ENCODE results near the gene WDR38. TPM values are rescaled to one million over a fixed set of nuclear protein-coding genes. Genes with fewer than 3 reads are reported as not detected.

Gene WDR38
- total and polyA plus RNA-seq, 2 of the 13 experiments (the other 11 are each of a cell fraction or from before 2014, with no cell fraction given): not detected

GRCh38 chr9:124841075-124841821, 12.0 kb upstream of the WDR38 start:
- Histone ChIP-seq H4K20me1 (ENCODE audit: insufficient read depth, low read length) (no peaks in the 10 kb centered on the region), H3K9ac (ENCODE audit: insufficient read depth, low read depth, low read length) (no peak overlapping the region), H3K4me1 (ENCODE audit: insufficient read depth, low read length) (peaks cover 39% of the 10 kb centered on the region), H3K27me3 (ENCODE audit: control insufficient read depth in 1 of 2, insufficient read depth in 2 of 2, low read length in 2 of 2) (no peaks in the 10 kb centered on the region; a peak in 1 of 5 replicates), H3K27ac (ENCODE audit: extremely low read length, insufficient read depth, low read length) (no peak overlapping the region), H3K79me2 (ENCODE audit: insufficient read depth, low read length) (no peaks in the 10 kb centered on the region), H2AFZ (ENCODE audit: low read length) (no peak overlapping the region), H3K9me3 (ENCODE audit: low read length) (no peaks in the 10 kb centered on the region), H3K4me3 (replicated peaks in 1 of 3; ENCODE audit: insufficient read depth in 1 of 3, low read depth in 2 of 3, low read length in 3 of 3) (peak overlapping the region in 1 of 3 experiments; percentile 60; a peak in 1 of 6 replicates), H3K36me3 (replicated peaks in 1 of 2; ENCODE audit: control insufficient read depth in 1 of 2, insufficient read depth in 2 of 2, low read length in 2 of 2) (no peaks in the 10 kb centered on the region), H3K4me2 (ENCODE audit: low read depth, low read length) (peak overlapping the region; percentile 70; the same call in 1 of the 2 replicates)
- intact Hi-C loops (cut with micrococcal nuclease; ENCODE audit: unreplicated experiment) (no loop called here), in situ Hi-C loops (cut with HindIII; ENCODE audit: extremely low pct_ligation_motif_present, low pct_unique_long_range_greater_than_20kb) (loop anchor here (10.0 kb wide), 1 partner anchor 46 kb away; no protein-coding TSS in a partner anchor)
- ChIA-PET POLR2A (interaction anchor here (0.9 to 2.0 kb wide), 3 partner anchors 10 to 21 kb away, joined by 3 to 5 read pairs (median 4); partner anchors contain the start of genes ARPC5L and RPL35), CTCF (ENCODE audit: low intra/inter-chr PET ratio, low total read pairs) (interaction anchor here (1.2 to 2.8 kb wide), 4 partner anchors 8 to 69 kb away, joined by 3 to 16 read pairs (median 10); partner anchors contain the start of gene WDR38)
- 32% methylated on average over 13 of the region's 14 CpGs for WGBS (ENCODE audit: low lambda C conversion rate)
- FAIRE-seq (no peak), DNase-seq (ENCODE audit: low spot score) (no peak), ATAC-seq (no peak)
- TF ChIP-seq, protein P1, sequence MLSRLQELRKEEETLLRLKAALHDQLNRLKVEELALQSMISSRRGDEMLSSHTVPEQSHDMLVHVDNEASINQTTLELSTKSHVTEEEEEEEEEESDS (CRISPR knock-in tag; IDR thresholded peaks at IDR 0.05; ENCODE audit: borderline replicate concordance): no peak
- TF ChIP-seq ZNF572 (CRISPR knock-in tag; IDR thresholded peaks at IDR 0.05) (no peak), ZNF660 (CRISPR knock-in tag; IDR thresholded peaks at IDR 0.05; ENCODE audit: borderline replicate concordance, low read depth) (no peak), SMAD1 (CRISPR knock-in tag; IDR thresholded peaks at IDR 0.05; ENCODE audit: borderline replicate concordance, low read depth) (no peak)
- TF ChIP-seq, protein P2, sequence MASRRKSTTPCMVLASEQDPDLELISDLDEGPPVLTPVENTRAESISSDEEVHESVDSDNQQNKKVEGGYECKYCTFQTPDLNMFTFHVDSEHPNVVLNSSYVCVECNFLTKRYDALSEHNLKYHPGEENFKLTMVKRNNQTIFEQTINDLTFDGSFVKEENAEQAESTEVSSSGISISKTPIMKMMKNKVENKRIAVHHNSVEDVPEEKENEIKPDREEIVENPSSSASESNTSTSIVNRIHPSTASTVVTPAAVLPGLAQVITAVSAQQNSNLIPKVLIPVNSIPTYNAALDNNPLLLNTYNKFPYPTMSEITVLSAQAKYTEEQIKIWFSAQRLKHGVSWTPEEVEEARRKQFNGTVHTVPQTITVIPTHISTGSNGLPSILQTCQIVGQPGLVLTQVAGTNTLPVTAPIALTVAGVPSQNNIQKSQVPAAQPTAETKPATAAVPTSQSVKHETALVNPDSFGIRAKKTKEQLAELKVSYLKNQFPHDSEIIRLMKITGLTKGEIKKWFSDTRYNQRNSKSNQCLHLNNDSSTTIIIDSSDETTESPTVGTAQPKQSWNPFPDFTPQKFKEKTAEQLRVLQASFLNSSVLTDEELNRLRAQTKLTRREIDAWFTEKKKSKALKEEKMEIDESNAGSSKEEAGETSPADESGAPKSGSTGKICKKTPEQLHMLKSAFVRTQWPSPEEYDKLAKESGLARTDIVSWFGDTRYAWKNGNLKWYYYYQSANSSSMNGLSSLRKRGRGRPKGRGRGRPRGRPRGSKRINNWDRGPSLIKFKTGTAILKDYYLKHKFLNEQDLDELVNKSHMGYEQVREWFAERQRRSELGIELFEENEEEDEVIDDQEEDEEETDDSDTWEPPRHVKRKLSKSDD (CRISPR knock-in tag; IDR thresholded peaks at IDR 0.05; ENCODE audit: low read depth): no peak
- BruUV-seq (replicated peaks): no TSS peak
